GM12875 (cell line): ENCODE data around the gene DCAF7.

ENCODE experiments used
- H3K4me3 ChIP-seq: one replicate; pipeline ENCODE4 v1.5.1; 2011; ENCODE audit warnings: low read depth, low read length, control low read depth
- CTCF ChIP-seq: IDR thresholded peaks from 2 replicates; pipeline ENCODE4 v1.5.1; 2011; ENCODE audit warnings: low read depth, mild to moderate bottlenecking, control low read depth, inconsistent platforms, low read length, moderate library complexity, borderline replicate concordance; ENCODE audit not compliant: insufficient read depth

Gene DCAF7

GRCh38 chr17:63621684-63622573 lies 71.7 kb downstream of the DCAF7 start, which contains the start of gene MAP3K3:
Gene MAP3K3, plus strand, starts transcription at chr17:63622417. Its CDS starts 343 bp downstream, at chr17:63622760.
- TF ChIP-seq CTCF, result no peak

GRCh38 chr17:63622574-63623390 lies 72.5 kb downstream of the DCAF7 start:
- TF ChIP-seq CTCF, result no peak
- H3K4me3 ChIP-seq, result peak overlapping the region; percentile 74

More at GRCh38 chr17:63621684-63622573, 71.7 kb downstream of the DCAF7 start, which contains the start of gene MAP3K3:
- peak within 1 kb of the TSS; percentile 77 for H3K4me3 ChIP-seq

- no peak for TF ChIP-seq CTCF
- no peak overlapping the region for H3K4me3 ChIP-seq
Observed at GRCh38 chr17:63623786-63624530, 73.7 kb downstream of the DCAF7 start.

- no peak for TF ChIP-seq CTCF
- no peak overlapping the region for H3K4me3 ChIP-seq
Observed at GRCh38 chr17:63624531-63624880, 74.2 kb downstream of the DCAF7 start.

GRCh38 chr17:63626551-63627180 lies 76.4 kb downstream of the DCAF7 start:
- TF ChIP-seq CTCF, result no peak
- H3K4me3 ChIP-seq, result no peak overlapping the region

- H3K4me3 ChIP-seq, result no peak overlapping the region
- no peak for TF ChIP-seq CTCF
Observed at GRCh38 chr17:63629627-63630026, 79.3 kb downstream of the DCAF7 start.
